ENCODE measurements around the gene OR51F1.

GRCh38 chr11:4766420-4767043 is 3.2 kb downstream of the OR51F1 start:
- TF ChIP-seq NANOG (IDR thresholded peaks at IDR 0.05; ENCODE audit: insufficient read depth, low read depth, low read length, poor library complexity, severe bottlenecking) (no peak), EZH2 (IDR thresholded peaks at IDR 0.05; ENCODE audit: low read depth, low read length, severe bottlenecking) (no peak)

Measured in H1 (cell line).